ENCODE data around the gene GRM8. TPM values are rescaled to one million over a fixed set of nuclear protein-coding genes. Genes with fewer than 3 reads are reported as not detected.

Gene GRM8
- total and polyA plus RNA-seq, 10 of the 15 experiments (the other 5 are each of a cell fraction or from before 2014, with no cell fraction given), result 0.33 to 7.1 (median 0.45) TPM; not detected in 2

- TF ChIP-seq, protein P1, sequence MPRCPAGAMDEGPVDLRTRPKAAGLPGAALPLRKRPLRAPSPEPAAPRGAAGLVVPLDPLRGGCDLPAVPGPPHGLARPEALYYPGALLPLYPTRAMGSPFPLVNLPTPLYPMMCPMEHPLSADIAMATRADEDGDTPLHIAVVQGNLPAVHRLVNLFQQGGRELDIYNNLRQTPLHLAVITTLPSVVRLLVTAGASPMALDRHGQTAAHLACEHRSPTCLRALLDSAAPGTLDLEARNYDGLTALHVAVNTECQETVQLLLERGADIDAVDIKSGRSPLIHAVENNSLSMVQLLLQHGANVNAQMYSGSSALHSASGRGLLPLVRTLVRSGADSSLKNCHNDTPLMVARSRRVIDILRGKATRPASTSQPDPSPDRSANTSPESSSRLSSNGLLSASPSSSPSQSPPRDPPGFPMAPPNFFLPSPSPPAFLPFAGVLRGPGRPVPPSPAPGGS (IDR thresholded peaks at IDR 0.05; ENCODE audit: borderline replicate concordance, insufficient read depth, low read depth, low read length, poor library complexity, severe bottlenecking), result no peak
- no peak for TF ChIP-seq HDGF (IDR thresholded peaks at IDR 0.05)
- no peak for TF ChIP-seq TAF1 (IDR thresholded peaks at IDR 0.05; ENCODE audit: borderline replicate concordance, low read depth, low read length)
- TF ChIP-seq ATF3 (IDR thresholded peaks at IDR 0.05; ENCODE audit: borderline replicate concordance, extremely low read depth, low read depth, low read length), result no peak
- no peak for TF ChIP-seq ESRRA (IDR thresholded peaks at IDR 0.05; ENCODE audit: low read length)
- TF ChIP-seq ZNF217 (IDR thresholded peaks at IDR 0.05), result peak; percentile 58
- no peak for TF ChIP-seq ZSCAN29 (IDR thresholded peaks at IDR 0.05)
- TF ChIP-seq BCL11A (IDR thresholded peaks at IDR 0.05; ENCODE audit: low read depth, low read length), result 0 out of 2 replicates have a peak, but pooled peaks have one; percentile 33
- TF ChIP-seq LARP7 (IDR thresholded peaks at IDR 0.05), result no peak
- TF ChIP-seq CREB1 (IDR thresholded peaks at IDR 0.05; ENCODE audit: low read depth), result no peak
- TF ChIP-seq, protein P2, sequence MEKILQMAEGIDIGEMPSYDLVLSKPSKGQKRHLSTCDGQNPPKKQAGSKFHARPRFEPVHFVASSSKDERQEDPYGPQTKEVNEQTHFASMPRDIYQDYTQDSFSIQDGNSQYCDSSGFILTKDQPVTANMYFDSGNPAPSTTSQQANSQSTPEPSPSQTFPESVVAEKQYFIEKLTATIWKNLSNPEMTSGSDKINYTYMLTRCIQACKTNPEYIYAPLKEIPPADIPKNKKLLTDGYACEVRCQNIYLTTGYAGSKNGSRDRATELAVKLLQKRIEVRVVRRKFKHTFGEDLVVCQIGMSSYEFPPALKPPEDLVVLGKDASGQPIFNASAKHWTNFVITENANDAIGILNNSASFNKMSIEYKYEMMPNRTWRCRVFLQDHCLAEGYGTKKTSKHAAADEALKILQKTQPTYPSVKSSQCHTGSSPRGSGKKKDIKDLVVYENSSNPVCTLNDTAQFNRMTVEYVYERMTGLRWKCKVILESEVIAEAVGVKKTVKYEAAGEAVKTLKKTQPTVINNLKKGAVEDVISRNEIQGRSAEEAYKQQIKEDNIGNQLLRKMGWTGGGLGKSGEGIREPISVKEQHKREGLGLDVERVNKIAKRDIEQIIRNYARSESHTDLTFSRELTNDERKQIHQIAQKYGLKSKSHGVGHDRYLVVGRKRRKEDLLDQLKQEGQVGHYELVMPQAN (conservative IDR thresholded peaks at IDR 0.05), result no peak
- TF ChIP-seq SMARCA5 (IDR thresholded peaks at IDR 0.05), result no peak
- TF ChIP-seq ZNF274 (IDR thresholded peaks at IDR 0.05; ENCODE audit: insufficient read depth, insufficient read length), result no peak
- no peak for TF ChIP-seq CBFB (IDR thresholded peaks at IDR 0.05; ENCODE audit: low read depth)
- no peak for TF ChIP-seq CHD2 (IDR thresholded peaks at IDR 0.05; ENCODE audit: borderline replicate concordance, low read depth, low read length)
- TF ChIP-seq RELA (IDR thresholded peaks at IDR 0.05; ENCODE audit: borderline replicate concordance, partially characterized antibody), result peak; percentile 72
- no peak for TF ChIP-seq SREBF1 (IDR thresholded peaks at IDR 0.05; ENCODE audit: low read length)
- TF ChIP-seq JUND (IDR thresholded peaks at IDR 0.05; ENCODE audit: low read depth, low read length), result 0 out of 2 replicates have a peak, but pooled peaks have one; percentile 21
- TF ChIP-seq, protein P3, sequence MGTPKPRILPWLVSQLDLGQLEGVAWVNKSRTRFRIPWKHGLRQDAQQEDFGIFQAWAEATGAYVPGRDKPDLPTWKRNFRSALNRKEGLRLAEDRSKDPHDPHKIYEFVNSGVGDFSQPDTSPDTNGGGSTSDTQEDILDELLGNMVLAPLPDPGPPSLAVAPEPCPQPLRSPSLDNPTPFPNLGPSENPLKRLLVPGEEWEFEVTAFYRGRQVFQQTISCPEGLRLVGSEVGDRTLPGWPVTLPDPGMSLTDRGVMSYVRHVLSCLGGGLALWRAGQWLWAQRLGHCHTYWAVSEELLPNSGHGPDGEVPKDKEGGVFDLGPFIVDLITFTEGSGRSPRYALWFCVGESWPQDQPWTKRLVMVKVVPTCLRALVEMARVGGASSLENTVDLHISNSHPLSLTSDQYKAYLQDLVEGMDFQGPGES (IDR thresholded peaks at IDR 0.05), result no peak
- TF ChIP-seq POLR2AphosphoS5 (IDR thresholded peaks at IDR 0.05; ENCODE audit: low read length), result no peak
- no peak for TF ChIP-seq TCF12 (IDR thresholded peaks at IDR 0.05; ENCODE audit: low read depth, low read length)
- no peak for TF ChIP-seq TARDBP (IDR thresholded peaks at IDR 0.05; ENCODE audit: borderline replicate concordance)
- no peak for TF ChIP-seq EZH2 (IDR thresholded peaks at IDR 0.05; ENCODE audit: borderline replicate concordance, control insufficient read depth, low read depth, low read length)
- TF ChIP-seq, protein P4, sequence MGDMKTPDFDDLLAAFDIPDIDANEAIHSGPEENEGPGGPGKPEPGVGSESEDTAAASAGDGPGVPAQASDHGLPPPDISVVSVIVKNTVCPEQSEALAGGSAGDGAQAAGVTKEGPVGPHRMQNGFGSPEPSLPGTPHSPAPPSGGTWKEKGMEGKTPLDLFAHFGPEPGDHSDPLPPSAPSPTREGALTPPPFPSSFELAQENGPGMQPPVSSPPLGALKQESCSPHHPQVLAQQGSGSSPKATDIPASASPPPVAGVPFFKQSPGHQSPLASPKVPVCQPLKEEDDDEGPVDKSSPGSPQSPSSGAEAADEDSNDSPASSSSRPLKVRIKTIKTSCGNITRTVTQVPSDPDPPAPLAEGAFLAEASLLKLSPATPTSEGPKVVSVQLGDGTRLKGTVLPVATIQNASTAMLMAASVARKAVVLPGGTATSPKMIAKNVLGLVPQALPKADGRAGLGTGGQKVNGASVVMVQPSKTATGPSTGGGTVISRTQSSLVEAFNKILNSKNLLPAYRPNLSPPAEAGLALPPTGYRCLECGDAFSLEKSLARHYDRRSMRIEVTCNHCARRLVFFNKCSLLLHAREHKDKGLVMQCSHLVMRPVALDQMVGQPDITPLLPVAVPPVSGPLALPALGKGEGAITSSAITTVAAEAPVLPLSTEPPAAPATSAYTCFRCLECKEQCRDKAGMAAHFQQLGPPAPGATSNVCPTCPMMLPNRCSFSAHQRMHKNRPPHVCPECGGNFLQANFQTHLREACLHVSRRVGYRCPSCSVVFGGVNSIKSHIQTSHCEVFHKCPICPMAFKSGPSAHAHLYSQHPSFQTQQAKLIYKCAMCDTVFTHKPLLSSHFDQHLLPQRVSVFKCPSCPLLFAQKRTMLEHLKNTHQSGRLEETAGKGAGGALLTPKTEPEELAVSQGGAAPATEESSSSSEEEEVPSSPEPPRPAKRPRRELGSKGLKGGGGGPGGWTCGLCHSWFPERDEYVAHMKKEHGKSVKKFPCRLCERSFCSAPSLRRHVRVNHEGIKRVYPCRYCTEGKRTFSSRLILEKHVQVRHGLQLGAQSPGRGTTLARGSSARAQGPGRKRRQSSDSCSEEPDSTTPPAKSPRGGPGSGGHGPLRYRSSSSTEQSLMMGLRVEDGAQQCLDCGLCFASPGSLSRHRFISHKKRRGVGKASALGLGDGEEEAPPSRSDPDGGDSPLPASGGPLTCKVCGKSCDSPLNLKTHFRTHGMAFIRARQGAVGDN (IDR thresholded peaks at IDR 0.05), result no peak
- TF ChIP-seq NR2F1 (conservative IDR thresholded peaks at IDR 0.05), result no peak
These were observed 471.7 kb downstream of the GRM8 start (continued) for GRCh38 chr7:126780993-126781392.

Data from GM12878 (cell line).